Measurements from ENCODE around the gene WDR38.

- TF ChIP-seq CTCF (IDR thresholded peaks at IDR 0.05; ENCODE audit: low read depth, low read length, missing input control) (no peak), ATF3 (IDR thresholded peaks at IDR 0.05) (no peak), MAX (IDR thresholded peaks at IDR 0.05) (no peak), YY1 (IDR thresholded peaks at IDR 0.05) (no peak), JUND (IDR thresholded peaks at IDR 0.05) (no peak), FOXA1 (IDR thresholded peaks at IDR 0.05) (no peak), RAD21 (IDR thresholded peaks at IDR 0.05) (no peak), RXRA (IDR thresholded peaks at IDR 0.05) (no peak), REST (IDR thresholded peaks at IDR 0.05) (no peak)
Measured at GRCh38 chr9:124889006-124889405, 35.7 kb downstream of the WDR38 start.

All from liver (tissue), 3 donors.